ENCODE data around the gene PPP1R12A. TPM values are rescaled to one million over a fixed set of nuclear protein-coding genes. Genes with fewer than 3 reads are reported as not detected.

Gene PPP1R12A
- total RNA-seq, 2 experiments from 2014 or later, result 104 to 108 TPM

DNA sequence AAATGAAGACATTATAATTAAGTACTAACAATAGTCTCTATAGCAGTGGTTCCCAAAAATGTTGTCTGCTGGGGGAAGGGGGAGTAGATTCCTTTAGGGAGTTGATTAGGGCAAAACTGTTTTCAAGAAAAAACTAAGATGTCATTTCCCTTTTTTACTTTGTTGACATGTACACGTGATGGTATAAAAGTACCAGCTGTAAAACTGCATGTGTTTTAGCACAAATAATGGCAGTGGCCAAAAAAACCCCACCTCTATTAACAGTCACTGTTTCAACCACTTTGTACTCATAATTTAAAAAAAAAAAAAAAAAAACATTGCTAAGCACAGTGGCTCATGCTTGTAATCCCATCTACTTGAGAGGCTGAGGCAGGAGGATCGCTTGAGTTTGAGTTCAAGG, 61.7 kb downstream of the PPP1R12A start:
- DNase-seq (no peak), ATAC-seq (no peak)
- H3K4me3 Mint-ChIP-seq, result no peak overlapping the region
- CTCF ChIA-PET, result no interaction called here
- no peaks in the 10 kb centered on the region for H3K9me3 Mint-ChIP-seq (ENCODE audit: low read depth)
- peaks cover 15% of the 10 kb centered on the region for H3K4me1 Mint-ChIP-seq
- no peak overlapping the region for H3K27ac Mint-ChIP-seq
- no peaks in the 10 kb centered on the region for H3K27me3 Mint-ChIP-seq
- H3K36me3 Mint-ChIP-seq, result peaks cover 55% of the 10 kb centered on the region

GRCh38 chr12:79871621-79872020, 63.3 kb downstream of the PPP1R12A start:
- H3K9me3 Mint-ChIP-seq (ENCODE audit: low read depth), result no peaks in the 10 kb centered on the region
- H3K27ac Mint-ChIP-seq, result no peak overlapping the region
- CTCF ChIA-PET, result no interaction called here
- H3K4me1 Mint-ChIP-seq, result peaks cover 15% of the 10 kb centered on the region
- no peak overlapping the region for H3K4me3 Mint-ChIP-seq
- ATAC-seq, result no peak
- H3K36me3 Mint-ChIP-seq, result peaks cover 64% of the 10 kb centered on the region
- H3K27me3 Mint-ChIP-seq, result no peaks in the 10 kb centered on the region
- no peak for DNase-seq

DNA sequence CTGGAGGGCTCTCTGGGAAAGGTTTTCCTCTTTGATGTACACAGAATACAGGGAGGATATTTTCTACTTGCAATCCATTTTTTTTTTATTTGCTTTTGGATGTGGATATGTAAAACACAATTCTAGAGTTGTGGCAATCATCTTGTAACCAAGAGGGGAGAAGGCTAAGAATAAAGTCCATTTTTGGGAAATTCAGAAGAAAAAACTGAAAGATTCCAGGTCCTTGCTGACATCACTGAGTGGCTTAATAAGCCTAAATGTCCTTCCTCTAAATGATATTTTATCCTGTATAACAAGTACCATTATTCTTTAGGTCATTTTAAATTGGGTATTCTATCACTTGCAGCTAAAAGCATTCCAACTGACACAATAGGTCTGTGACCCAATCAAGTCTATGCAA, 64.0 kb downstream of the PPP1R12A start:
- CTCF ChIA-PET, result no interaction called here
- H3K4me1 Mint-ChIP-seq, result peaks cover 11% of the 10 kb centered on the region
- no peak overlapping the region for H3K4me3 Mint-ChIP-seq
- H3K27me3 Mint-ChIP-seq, result no peaks in the 10 kb centered on the region
- H3K27ac Mint-ChIP-seq, result no peak overlapping the region
- H3K36me3 Mint-ChIP-seq, result peaks cover 64% of the 10 kb centered on the region
- ATAC-seq (no peak), DNase-seq (no peak)
- no peaks in the 10 kb centered on the region for H3K9me3 Mint-ChIP-seq (ENCODE audit: low read depth)

DNA sequence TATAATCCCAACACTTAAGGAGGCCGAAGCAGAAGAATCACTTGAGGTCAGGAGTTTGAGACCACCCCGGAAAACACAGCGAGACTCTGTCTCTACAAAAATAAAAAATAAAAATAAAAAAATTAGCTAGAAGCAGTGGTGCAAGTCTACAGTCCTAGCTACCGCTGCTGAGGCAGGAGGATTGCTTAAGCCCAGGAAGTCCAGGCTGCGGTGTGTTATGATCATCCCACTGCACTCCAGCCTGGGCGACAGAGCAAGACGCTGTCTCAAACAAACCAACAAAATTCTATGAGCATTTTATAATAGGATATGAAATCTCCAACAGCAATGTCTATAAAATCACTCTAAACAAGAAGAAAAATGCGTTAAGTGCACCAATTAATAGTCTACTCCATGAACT, 75.3 kb downstream of the PPP1R12A start:
- ATAC-seq (no peak), DNase-seq (no peak)
- Mint-ChIP-seq H3K4me1 (no peaks in the 10 kb centered on the region), H3K27ac (no peak overlapping the region), H3K4me3 (no peak overlapping the region), H3K36me3 (peaks cover 63% of the 10 kb centered on the region), H3K27me3 (no peaks in the 10 kb centered on the region), H3K9me3 (ENCODE audit: low read depth) (peaks cover 15% of the 10 kb centered on the region)
- CTCF ChIA-PET, result no interaction called here

- ATAC-seq, result no peak
- CTCF ChIA-PET, result no interaction called here
- Mint-ChIP-seq H3K4me1 (no peaks in the 10 kb centered on the region), H3K27me3 (no peaks in the 10 kb centered on the region), H3K9me3 (ENCODE audit: low read depth) (peaks cover 18% of the 10 kb centered on the region), H3K36me3 (peaks cover 60% of the 10 kb centered on the region), H3K4me3 (no peak overlapping the region), H3K27ac (no peak overlapping the region)
- no peak for DNase-seq
Observed at GRCh38 chr12:79858518-79858917, 76.4 kb downstream of the PPP1R12A start.

DNA sequence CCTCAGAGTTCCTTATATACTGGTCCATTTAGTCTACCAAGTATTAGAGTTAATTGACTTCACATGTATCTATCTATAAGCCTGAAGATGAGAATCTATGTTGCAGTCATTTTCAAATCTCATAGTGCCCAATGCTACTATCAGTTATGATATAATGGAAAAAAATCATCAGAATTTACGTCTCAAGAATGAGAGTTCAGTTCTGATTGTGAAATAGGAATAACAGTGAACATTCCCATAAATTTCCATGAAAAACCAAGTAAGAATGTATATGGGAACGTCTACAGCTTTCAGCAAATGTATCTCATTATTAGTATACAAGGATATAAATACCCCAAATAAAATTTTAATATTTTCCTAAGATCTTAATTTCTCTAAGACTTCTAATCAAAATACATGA, 77.2 kb downstream of the PPP1R12A start:
- Mint-ChIP-seq H3K4me3 (no peak overlapping the region), H3K4me1 (no peaks in the 10 kb centered on the region), H3K27ac (no peak overlapping the region), H3K27me3 (no peaks in the 10 kb centered on the region), H3K9me3 (ENCODE audit: low read depth) (peaks cover 16% of the 10 kb centered on the region), H3K36me3 (peaks cover 57% of the 10 kb centered on the region)
- CTCF ChIA-PET, result no interaction called here
- DNase-seq, result no peak
- ATAC-seq, result no peak

GRCh38 chr12:79850610-79851299, 84.1 kb downstream of the PPP1R12A start:
- H3K9me3 Mint-ChIP-seq (ENCODE audit: low read depth), result peaks cover 12% of the 10 kb centered on the region
- H3K4me3 Mint-ChIP-seq, result no peak overlapping the region
- DNase-seq (no peak), ATAC-seq (no peak)
- CTCF ChIA-PET, result no interaction called here
- H3K36me3 Mint-ChIP-seq, result peaks cover 42% of the 10 kb centered on the region
- no peaks in the 10 kb centered on the region for H3K27me3 Mint-ChIP-seq
- peak overlapping the region; percentile 14 for H3K27ac Mint-ChIP-seq
- peaks cover 23% of the 10 kb centered on the region for H3K4me1 Mint-ChIP-seq

DNA sequence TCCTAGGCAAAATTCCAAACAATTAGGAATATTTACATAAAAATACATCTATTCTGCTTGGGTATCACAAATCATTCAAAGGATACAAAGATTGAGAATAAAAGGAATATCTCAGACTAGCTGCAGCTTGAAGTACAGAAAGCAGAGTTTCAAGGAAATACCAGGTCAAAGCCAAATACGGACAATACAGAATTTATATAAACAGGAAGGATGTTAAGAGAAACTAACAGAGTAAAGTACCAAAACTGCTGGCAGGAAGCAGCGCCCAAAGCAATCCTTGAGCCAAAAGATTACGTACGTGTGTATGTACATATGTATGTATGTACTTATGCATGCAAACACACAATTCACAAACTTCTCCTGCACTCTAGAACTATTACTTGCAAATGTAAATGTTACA, 86.6 kb downstream of the PPP1R12A start:
- CTCF ChIA-PET, result no interaction called here
- DNase-seq, result peak; percentile 51
- peaks cover 28% of the 10 kb centered on the region for H3K4me1 Mint-ChIP-seq

DNA sequence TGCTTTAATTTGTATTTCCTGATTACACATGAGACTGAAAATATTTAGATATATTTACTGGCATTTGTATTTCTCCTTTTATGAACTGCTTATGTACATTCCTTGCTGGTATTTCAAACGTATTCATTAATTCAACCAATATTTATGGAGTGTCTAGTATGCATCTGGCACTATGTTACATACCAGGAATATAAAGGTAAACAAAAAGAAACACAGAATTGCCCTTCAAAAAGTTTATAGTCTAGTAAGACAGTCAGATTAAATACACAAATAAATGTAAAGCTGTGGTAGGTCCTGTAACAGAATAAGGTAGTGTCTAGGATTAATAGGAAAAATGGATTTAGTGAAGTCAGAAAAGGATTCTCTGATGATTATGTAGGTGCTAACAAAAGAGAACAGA, 87.5 kb downstream of the PPP1R12A start:
- Mint-ChIP-seq H3K27ac (peak overlapping the region; percentile 7), H3K36me3 (peaks cover 42% of the 10 kb centered on the region), H3K4me1 (peaks cover 31% of the 10 kb centered on the region), H3K4me3 (no peak overlapping the region), H3K27me3 (no peaks in the 10 kb centered on the region), H3K9me3 (ENCODE audit: low read depth) (peaks cover 9% of the 10 kb centered on the region)
- no peak for DNase-seq
- CTCF ChIA-PET, result no interaction called here
- no peak for ATAC-seq

More for the DNA sequence above, 86.6 kb downstream of the PPP1R12A start:
- Mint-ChIP-seq H3K27ac (peak overlapping the region; percentile 77), H3K27me3 (no peaks in the 10 kb centered on the region), H3K4me3 (peak overlapping the region; percentile 9), H3K9me3 (ENCODE audit: low read depth) (peaks cover 6% of the 10 kb centered on the region), H3K36me3 (peaks cover 42% of the 10 kb centered on the region)
- ATAC-seq, result peak; percentile 76

DNA sequence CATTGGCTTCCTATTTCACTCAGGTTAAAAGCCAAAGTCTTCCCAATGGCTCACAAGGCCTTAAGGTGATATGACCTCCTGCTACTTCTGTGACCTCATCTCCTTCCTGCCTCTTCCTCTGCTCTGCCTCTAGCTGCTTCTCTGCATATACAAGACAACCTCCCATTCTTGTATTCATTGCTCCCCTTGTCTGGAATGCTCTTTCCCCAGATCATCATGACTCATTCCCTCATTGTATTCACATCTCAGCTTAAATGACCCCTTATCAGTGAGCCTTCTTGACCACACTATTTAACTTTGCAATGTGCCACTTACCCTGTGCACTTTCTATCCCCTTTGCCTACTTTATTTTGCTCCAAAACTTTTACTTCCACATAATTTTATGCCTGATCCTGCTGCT, 90.2 kb downstream of the PPP1R12A start:
- H3K4me3 Mint-ChIP-seq, result no peak overlapping the region
- CTCF ChIA-PET, result no interaction called here

DNA sequence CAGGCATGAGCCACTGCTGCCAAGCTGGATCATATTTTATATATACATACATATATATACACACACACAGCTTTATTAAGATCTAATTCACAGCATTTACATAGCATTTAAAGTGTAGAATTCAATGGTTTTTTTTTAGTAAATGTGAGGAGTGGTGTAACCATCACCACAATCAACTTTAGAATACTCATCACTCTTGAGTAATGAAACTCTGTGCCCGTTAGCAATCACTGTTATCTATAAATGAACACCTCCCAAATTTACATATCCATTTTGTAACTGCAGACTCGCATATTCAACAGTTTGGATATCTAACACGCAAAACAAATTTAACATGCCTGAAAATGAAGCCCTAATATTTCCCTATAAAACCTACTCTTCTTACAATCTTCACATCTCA, 90.9 kb downstream of the PPP1R12A start:
- no peak overlapping the region for H3K4me3 Mint-ChIP-seq
- peaks cover 60% of the 10 kb centered on the region for H3K36me3 Mint-ChIP-seq
- no peak for DNase-seq
- no peaks in the 10 kb centered on the region for H3K27me3 Mint-ChIP-seq
- CTCF ChIA-PET, result no interaction called here
- ATAC-seq, result no peak
- H3K9me3 Mint-ChIP-seq (ENCODE audit: low read depth), result peaks cover 25% of the 10 kb centered on the region
- H3K27ac Mint-ChIP-seq, result no peak overlapping the region
- H3K4me1 Mint-ChIP-seq, result peaks cover 29% of the 10 kb centered on the region

More for the DNA sequence above, 90.2 kb downstream of the PPP1R12A start:
- Mint-ChIP-seq H3K27me3 (no peaks in the 10 kb centered on the region), H3K9me3 (ENCODE audit: low read depth) (peaks cover 19% of the 10 kb centered on the region), H3K27ac (no peak overlapping the region), H3K4me1 (peaks cover 32% of the 10 kb centered on the region), H3K36me3 (peaks cover 53% of the 10 kb centered on the region)
- DNase-seq (no peak), ATAC-seq (no peak)

DNA sequence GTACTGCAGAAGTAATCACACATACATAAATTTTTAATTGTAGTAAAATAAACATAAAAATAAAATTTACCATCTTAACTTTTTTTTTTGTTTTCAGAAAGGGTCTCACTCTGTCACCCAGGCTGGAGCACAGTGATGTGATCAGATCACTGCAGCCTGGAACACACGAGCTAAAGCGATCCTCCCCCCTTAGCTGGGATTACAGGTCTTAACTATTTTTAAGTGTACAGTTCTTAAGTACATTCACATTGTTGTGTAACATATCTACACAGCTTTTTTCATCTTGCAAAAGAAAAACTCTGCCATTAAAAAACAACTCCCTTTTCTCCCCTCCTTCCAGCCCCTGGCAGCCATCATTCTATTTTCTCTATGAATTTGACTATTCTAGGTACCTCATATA, 92.3 kb downstream of the PPP1R12A start:
- H3K36me3 Mint-ChIP-seq, result peaks cover 68% of the 10 kb centered on the region
- no peak overlapping the region for H3K4me3 Mint-ChIP-seq
- DNase-seq (no peak), ATAC-seq (no peak)
- peaks cover 34% of the 10 kb centered on the region for H3K9me3 Mint-ChIP-seq (ENCODE audit: low read depth)
- no peaks in the 10 kb centered on the region for H3K27me3 Mint-ChIP-seq
- H3K27ac Mint-ChIP-seq, result no peak overlapping the region
- peaks cover 21% of the 10 kb centered on the region for H3K4me1 Mint-ChIP-seq
- CTCF ChIA-PET, result no interaction called here

GRCh38 chr12:79841878-79842265, 93.0 kb downstream of the PPP1R12A start:
- CTCF ChIA-PET, result no interaction called here
- peak overlapping the region; percentile 20 for H3K27ac Mint-ChIP-seq
- no peaks in the 10 kb centered on the region for H3K27me3 Mint-ChIP-seq
- ATAC-seq, result no peak
- peaks cover 36% of the 10 kb centered on the region for H3K9me3 Mint-ChIP-seq (ENCODE audit: low read depth)
- H3K36me3 Mint-ChIP-seq, result peaks cover 68% of the 10 kb centered on the region
- H3K4me3 Mint-ChIP-seq, result no peak overlapping the region
- DNase-seq, result no peak
- H3K4me1 Mint-ChIP-seq, result peaks cover 19% of the 10 kb centered on the region

- Mint-ChIP-seq H3K27me3 (no peaks in the 10 kb centered on the region), H3K4me1 (peaks cover 19% of the 10 kb centered on the region), H3K9me3 (ENCODE audit: low read depth) (peaks cover 34% of the 10 kb centered on the region), H3K27ac (peak overlapping the region; percentile 20), H3K36me3 (peaks cover 66% of the 10 kb centered on the region), H3K4me3 (no peak overlapping the region)
- DNase-seq (no peak), ATAC-seq (no peak)
- CTCF ChIA-PET, result no interaction called here
Observed at GRCh38 chr12:79841248-79841877, 93.5 kb downstream of the PPP1R12A start.
